Ishikawa (cell line): Measurements from ENCODE around the gene ABHD12B.

Experiments used
- CEBPB ChIP-seq: IDR thresholded peaks from 2 replicates; pipeline ENCODE4 v1.6.1; 2012
- CREB1 ChIP-seq: IDR thresholded peaks from 2 replicates; pipeline ENCODE4 v1.6.1; 2012; ENCODE audit warnings: low read depth
- EGR1 ChIP-seq: IDR thresholded peaks from 2 replicates; pipeline ENCODE4 v1.6.1; 2012
- EP300 ChIP-seq: IDR thresholded peaks from 2 replicates; pipeline ENCODE4 v1.6.1; 2012; ENCODE audit warnings: borderline replicate concordance
- FOXM1 ChIP-seq: IDR thresholded peaks from 2 replicates; pipeline ENCODE4 v1.6.1; 2012; ENCODE audit warnings: low read depth, borderline replicate concordance
- NFIC ChIP-seq: IDR thresholded peaks from 2 replicates; pipeline ENCODE4 v1.6.1; 2012
- RAD21 ChIP-seq: IDR thresholded peaks from 2 replicates; pipeline ENCODE4 v1.6.1; 2012; ENCODE audit warnings: low read depth
- TAF1 ChIP-seq: IDR thresholded peaks from 2 replicates; pipeline ENCODE4 v1.6.1; 2012; ENCODE audit warnings: low read depth, mild to moderate bottlenecking
- TCF12 ChIP-seq: IDR thresholded peaks from 2 replicates; pipeline ENCODE4 v1.6.1; 2012; ENCODE audit warnings: low read depth
- TEAD4 ChIP-seq: IDR thresholded peaks from 2 replicates; pipeline ENCODE4 v1.6.1; 2012
- YY1 ChIP-seq: IDR thresholded peaks from 2 replicates; pipeline ENCODE4 v1.6.1; 2012; ENCODE audit warnings: low read depth
- ZBTB7A ChIP-seq: IDR thresholded peaks from 2 replicates; pipeline ENCODE4 v1.6.1; 2012; ENCODE audit warnings: low read depth
- TF ChIP-seq, protein P1 (sequence below): IDR thresholded peaks from 2 replicates; pipeline ENCODE4 v1.6.1; 2012
- TF ChIP-seq, protein P2 (sequence below): IDR thresholded peaks from 2 replicates; pipeline ENCODE4 v1.6.1; 2012; ENCODE audit warnings: low read depth, mild to moderate bottlenecking
- TF ChIP-seq, protein P3 (sequence below): IDR thresholded peaks from 2 replicates; pipeline ENCODE4 v1.6.1; 2012

ABHD12B gene

DNA sequence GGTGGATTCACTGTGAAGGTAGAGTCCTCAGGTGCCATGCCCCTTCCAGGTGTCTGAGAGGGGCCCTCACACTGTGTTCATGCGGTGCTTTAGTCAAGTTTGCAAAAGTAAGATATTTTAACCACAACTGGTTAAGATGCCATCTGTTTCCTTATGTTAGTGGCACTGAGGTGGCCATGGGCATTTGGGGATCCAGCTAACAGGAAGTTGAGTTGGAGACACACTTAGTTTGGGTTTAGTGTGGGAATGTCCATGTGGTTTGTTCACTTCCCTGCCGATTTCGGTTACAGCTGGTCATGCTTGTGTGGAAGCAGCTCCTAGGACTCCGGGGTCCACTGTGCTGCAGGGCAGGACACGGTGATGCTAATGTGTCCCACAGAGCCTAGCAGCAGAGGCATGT, 17.3 kb upstream of the ABHD12B start:
- TF ChIP-seq, protein P1, sequence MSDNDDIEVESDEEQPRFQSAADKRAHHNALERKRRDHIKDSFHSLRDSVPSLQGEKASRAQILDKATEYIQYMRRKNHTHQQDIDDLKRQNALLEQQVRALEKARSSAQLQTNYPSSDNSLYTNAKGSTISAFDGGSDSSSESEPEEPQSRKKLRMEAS = no peak
- TF ChIP-seq ZBTB7A = no peak
- TF ChIP-seq, protein P2, sequence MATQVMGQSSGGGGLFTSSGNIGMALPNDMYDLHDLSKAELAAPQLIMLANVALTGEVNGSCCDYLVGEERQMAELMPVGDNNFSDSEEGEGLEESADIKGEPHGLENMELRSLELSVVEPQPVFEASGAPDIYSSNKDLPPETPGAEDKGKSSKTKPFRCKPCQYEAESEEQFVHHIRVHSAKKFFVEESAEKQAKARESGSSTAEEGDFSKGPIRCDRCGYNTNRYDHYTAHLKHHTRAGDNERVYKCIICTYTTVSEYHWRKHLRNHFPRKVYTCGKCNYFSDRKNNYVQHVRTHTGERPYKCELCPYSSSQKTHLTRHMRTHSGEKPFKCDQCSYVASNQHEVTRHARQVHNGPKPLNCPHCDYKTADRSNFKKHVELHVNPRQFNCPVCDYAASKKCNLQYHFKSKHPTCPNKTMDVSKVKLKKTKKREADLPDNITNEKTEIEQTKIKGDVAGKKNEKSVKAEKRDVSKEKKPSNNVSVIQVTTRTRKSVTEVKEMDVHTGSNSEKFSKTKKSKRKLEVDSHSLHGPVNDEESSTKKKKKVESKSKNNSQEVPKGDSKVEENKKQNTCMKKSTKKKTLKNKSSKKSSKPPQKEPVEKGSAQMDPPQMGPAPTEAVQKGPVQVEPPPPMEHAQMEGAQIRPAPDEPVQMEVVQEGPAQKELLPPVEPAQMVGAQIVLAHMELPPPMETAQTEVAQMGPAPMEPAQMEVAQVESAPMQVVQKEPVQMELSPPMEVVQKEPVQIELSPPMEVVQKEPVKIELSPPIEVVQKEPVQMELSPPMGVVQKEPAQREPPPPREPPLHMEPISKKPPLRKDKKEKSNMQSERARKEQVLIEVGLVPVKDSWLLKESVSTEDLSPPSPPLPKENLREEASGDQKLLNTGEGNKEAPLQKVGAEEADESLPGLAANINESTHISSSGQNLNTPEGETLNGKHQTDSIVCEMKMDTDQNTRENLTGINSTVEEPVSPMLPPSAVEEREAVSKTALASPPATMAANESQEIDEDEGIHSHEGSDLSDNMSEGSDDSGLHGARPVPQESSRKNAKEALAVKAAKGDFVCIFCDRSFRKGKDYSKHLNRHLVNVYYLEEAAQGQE = no peak
- no peak for TF ChIP-seq NFIC

DNA sequence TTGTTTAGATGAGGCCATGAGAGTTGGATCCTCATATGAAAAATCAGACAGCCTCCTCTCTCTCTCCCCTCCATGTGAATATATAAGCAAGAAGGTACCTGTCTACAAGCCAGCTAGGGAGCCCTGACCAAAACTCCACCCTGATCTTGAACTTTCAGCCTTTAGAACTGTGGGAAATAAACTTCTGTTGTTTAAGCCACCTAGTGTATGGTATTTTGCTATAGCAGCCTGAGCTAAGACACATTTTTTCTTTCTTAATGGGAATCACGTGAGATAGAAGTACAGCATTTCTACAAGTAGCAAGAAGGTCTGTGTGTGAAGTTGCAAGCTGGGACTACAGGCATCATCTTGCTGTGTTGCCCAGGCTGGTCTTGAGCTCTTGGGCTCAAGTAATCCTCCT, 16.3 kb upstream of the ABHD12B start:
- TF ChIP-seq CREB1 (no peak), ZBTB7A (no peak), TAF1 (no peak), TEAD4 (no peak), EP300 (no peak), RAD21 (no peak), FOXM1 (no peak)
- TF ChIP-seq, protein P3, sequence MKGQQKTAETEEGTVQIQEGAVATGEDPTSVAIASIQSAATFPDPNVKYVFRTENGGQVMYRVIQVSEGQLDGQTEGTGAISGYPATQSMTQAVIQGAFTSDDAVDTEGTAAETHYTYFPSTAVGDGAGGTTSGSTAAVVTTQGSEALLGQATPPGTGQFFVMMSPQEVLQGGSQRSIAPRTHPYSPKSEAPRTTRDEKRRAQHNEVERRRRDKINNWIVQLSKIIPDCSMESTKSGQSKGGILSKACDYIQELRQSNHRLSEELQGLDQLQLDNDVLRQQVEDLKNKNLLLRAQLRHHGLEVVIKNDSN = no peak
- TF ChIP-seq, protein P1 = no peak

DNA sequence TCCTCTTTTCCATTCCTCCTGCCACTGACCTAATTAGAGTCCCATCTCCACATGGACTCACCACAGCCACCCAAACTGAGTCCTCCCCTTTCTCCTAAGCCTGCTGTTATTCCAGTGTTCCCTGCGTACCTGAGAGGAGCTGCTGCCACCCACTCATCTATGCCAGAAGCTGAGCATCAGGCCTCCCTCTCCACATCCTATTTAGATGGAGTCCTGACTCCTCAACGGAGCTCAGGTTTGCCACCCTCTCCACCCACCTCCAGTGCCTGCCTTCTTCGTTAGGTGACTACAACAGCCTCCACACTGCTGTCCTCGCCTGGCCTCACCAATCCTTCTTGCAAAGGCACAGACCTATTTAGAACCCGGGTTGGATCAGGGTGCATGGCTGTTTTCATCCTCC, 15.2 kb upstream of the ABHD12B start:
- TF ChIP-seq FOXM1 = no peak
- TF ChIP-seq EP300 = no peak
- TF ChIP-seq TAF1 = no peak
- no peak for TF ChIP-seq RAD21
- TF ChIP-seq TCF12 = no peak
- no peak for TF ChIP-seq CREB1
- TF ChIP-seq CEBPB = no peak
- TF ChIP-seq, protein P2 = no peak
- no peak for TF ChIP-seq YY1
- TF ChIP-seq NFIC = no peak
- TF ChIP-seq, protein P3 = no peak
- TF ChIP-seq EGR1 = no peak
- TF ChIP-seq, protein P1 = no peak
- no peak for TF ChIP-seq ZBTB7A

DNA sequence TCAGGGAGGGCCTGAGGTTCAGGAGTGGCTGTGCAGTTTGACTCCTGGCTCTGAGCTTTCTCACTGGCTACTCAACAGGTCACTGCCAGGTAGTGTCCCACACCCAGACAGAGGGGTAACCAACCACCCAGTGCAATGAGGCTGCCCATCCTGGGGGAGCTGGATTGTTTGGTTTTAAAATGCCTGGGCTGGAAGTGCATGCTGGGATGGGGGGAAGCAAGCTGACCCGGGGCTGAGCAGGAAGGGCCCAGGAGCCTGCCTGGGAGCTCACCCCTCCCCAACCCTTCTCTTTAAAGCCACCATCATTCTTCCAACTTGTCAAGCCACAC, 12.6 kb upstream of the ABHD12B start:
- TF ChIP-seq CREB1 (no peak), TEAD4 (no peak), TAF1 (no peak), FOXM1 (no peak), EP300 (no peak), NFIC (no peak)
- TF ChIP-seq, protein P1 = no peak

DNA sequence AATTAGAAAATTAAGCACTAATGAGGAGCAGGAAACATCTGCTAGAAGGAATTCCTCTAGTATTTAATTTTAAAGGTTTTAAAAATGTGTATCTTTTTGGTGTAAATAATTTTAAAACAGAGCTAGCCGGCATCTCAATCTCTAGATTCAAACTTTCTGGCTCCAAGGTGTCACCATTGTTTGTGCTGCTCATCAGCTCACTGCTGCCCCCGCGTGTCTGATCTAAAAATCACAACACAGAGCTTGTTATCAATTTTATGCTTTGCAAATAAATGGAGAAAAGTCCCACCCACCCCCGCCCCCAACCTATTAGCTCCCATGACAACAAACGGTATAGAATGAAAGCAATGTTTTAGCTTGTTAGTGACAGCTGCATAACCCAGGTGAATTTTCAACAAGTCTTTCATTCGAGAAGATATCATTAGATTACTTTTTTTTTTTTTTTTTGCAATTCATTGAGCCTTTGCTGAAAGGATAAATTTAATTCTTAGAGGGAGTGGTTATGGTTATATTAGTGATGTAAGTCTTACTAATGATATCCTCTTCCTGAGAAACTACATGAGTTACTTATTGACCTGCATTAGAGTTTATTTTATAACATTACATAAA, 11.3 kb upstream of the ABHD12B start:
- no peak for TF ChIP-seq ZBTB7A
- peak; percentile 68 for TF ChIP-seq RAD21

DNA sequence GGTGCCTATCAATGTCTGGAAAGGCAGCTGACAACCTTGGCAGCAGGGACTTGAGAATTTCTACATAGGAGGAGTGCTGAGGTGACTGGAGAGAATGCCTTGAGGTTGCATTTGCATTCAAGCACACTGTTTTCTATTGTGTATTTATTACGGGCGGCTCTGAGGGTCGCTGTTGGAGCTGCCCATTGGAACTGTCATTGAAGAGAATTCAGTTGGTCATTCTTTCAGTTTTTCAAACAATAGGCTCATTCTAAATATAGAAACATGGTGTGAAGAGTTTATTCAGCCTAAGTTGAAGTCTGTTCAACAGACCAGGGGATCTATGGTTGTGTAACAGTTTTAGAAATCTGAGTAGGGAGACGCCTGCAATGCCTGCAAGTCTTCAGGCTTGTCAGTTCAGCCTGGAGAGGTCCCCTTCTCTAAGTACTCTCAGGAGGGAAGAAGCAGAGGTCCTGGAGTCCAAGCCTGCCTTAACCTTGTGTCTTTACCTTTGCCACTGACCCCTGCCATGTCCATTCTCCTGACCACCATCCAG, 9.8 kb upstream of the ABHD12B start:
- TF ChIP-seq EGR1 (no peak), NFIC (no peak), FOXM1 (no peak), RAD21 (no peak), EP300 (no peak), TCF12 (no peak), TAF1 (no peak), YY1 (no peak), CEBPB (no peak), CREB1 (no peak), TEAD4 (no peak), ZBTB7A (no peak)
- TF ChIP-seq, protein P1 = no peak
- TF ChIP-seq, protein P2 = no peak
- TF ChIP-seq, protein P3 = no peak
